Measurements from ENCODE around the gene SPTAN1. TPM values are rescaled to one million over a fixed set of nuclear protein-coding genes. Genes with fewer than 3 reads are reported as not detected.
"Not testable (repeated sequence)": the region's sequence is repeated elsewhere in the genome, so short reads cannot be mapped to it uniquely, and the experiment has no call there.

SPTAN1 gene
- total RNA-seq: 100 to 1,000 TPM; 189 to 307 (median 278) TPM

DNA sequence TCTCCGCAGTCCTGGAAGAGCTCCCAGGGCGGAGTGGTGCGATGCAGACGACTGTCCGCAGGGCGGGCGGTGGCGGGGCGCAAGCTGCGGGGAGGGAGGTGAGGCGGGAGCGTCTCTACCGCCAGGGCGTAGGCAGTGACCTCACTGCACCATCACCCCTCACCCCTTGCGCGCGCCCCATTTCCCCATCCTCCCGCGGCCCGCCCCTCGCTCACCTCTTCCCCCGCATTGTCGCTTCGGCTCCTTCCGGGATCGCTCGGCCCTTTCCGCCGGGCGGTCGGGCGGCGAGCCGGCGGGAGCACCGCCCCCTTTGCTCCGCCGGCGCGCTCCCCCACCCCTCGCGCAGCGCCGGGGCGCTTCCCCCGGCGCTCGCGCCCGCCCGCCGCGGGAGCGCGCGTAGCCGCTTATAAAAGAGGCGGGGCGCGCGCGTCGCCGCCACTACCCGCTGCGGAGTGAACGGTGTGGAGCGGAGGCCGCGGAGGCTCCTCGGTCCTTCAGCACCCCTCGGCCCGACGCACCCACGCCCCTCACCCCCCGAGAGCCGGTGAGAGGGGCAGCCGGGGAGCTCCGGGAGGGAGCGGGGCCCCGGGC is at the start of gene SPTAN1:
Gene SPTAN1, plus strand, starts transcription at position 435 of the 591 bp plus-strand sequence. CDS start 14,154 bp downstream, outside the sequence.
- intact Hi-C loops (cut with DNase I): no loop called here
- peak within 1 kb of the TSS; percentile 32 to 95 (median 83) for H3K4me3 ChIP-seq (replicated peaks in 1 of 3)
- 1% methylated on average over 32 to 35 of the region's 81 CpGs for WGBS, 2 donors
- TF ChIP-seq CTCF (IDR thresholded peaks at IDR 0.05) (peak in 3 of 6 experiments; percentile 13 to 24 (median 22)), POLR2A (IDR thresholded peaks at IDR 0.05) (peak; percentile 97 to 99)
- H3K27ac ChIP-seq: peak within 1 kb of the TSS; percentile 93 to 99 (median 99)
- peaks cover 49 to 56% of the 10 kb centered on the region in 2 donors for H3K4me1 ChIP-seq
- no peaks in the 10 kb centered on the region for H3K27me3 ChIP-seq
- no peaks in the 10 kb centered on the region for H3K9me3 ChIP-seq
- H3K36me3 ChIP-seq: no peaks in the 10 kb centered on the region
- DNase-seq: peak; percentile 83 to 87

DNA sequence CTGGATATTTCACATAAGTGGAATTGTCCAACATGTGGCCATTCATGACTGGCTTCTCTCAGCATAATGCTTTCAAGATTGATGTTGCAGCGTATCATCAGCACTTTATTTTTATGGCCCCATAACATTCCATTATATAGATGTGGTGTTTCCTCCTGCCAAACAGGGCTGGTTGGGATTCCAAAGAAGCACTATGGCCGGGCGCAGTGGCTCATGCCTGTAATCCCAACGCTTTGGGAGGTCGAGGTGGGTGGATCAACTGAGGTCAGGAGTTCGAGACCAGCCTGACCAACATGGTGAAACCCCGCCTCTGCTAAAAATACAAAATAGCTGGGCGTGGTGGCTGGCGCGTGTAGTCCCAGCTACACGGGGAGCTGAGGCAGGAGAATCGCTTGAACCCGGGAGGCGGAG is 49.0 kb upstream of the SPTAN1 start:
- H3K4me3 ChIP-seq (replicated peaks in 1 of 3); H3K27me3 ChIP-seq; H3K9me3 ChIP-seq; DNase-seq; H3K27ac ChIP-seq: not testable (repeated sequence)
- WGBS, 2 donors: 62 to 66% methylated on average over 14 of the region's 14 CpGs
- intact Hi-C loops (cut with DNase I): loop anchor here (10.0 kb wide), 1 partner anchor 49 kb away; the partner anchor contains the start of gene ODF2
- Histone ChIP-seq H3K36me3 (peaks cover 0 to 15% of the 10 kb centered on the region in 2 donors), H3K4me1 (peaks cover 2 to 11% of the 10 kb centered on the region in 2 donors)

GRCh38 chr9:128503870-128504269 is 48.5 kb upstream of the SPTAN1 start:
- Histone ChIP-seq H3K9me3 (no peaks in the 10 kb centered on the region), H3K4me3 (replicated peaks in 1 of 3) (peak overlapping the region in 1 of 3 donors; percentile 55), H3K36me3 (peaks cover 0 to 11% of the 10 kb centered on the region in 2 donors), H3K4me1 (peaks cover 2 to 11% of the 10 kb centered on the region in 2 donors), H3K27me3 (no peaks in the 10 kb centered on the region), H3K27ac (peak overlapping the region in 1 of 3 donors; percentile 50)
- WGBS, 2 donors: 20 to 21% methylated on average over 11 of the region's 11 CpGs
- intact Hi-C loops (cut with DNase I): loop anchor here (10.0 kb wide), 1 partner anchor 49 kb away; the partner anchor contains the start of gene ODF2
- DNase-seq: peak; percentile 27 to 31
- TF ChIP-seq POLR2A (IDR thresholded peaks at IDR 0.05) (no peak), CTCF (IDR thresholded peaks at IDR 0.05) (no peak)

GRCh38 chr9:128504485-128505413 is 47.6 kb upstream of the SPTAN1 start, which contains the start of gene GLE1:
Gene GLE1 (plus strand): TSS chr9:128504719. CDS start chr9:128504806, 87 bp downstream.
- TF ChIP-seq CTCF (IDR thresholded peaks at IDR 0.05): peak in 2 of 6 experiments; percentile 9 to 15
- peak; percentile 25 to 73 for TF ChIP-seq POLR2A (IDR thresholded peaks at IDR 0.05)

DNA sequence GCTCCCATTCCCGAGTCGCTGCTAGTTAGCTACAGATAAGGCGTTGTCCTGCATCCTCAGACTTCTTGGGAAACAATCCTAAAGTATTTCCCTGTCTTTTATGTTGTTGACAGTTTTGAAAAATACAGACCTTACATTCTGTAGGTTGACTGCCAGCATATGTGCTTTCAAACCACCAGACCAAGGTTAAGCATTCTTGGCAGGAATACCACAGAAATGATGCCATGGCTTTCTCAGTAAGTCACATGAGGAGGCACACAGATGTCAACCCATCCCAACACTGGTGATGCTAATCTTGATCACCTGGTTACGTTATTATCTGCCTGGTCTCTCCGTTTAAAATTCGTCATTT is 47.0 kb upstream of the SPTAN1 start:
- Histone ChIP-seq H3K9me3 (no peaks in the 10 kb centered on the region), H3K4me3 (replicated peaks in 1 of 3) (peak overlapping the region in 2 of 3 donors; percentile 55 to 87), H3K27me3 (no peaks in the 10 kb centered on the region), H3K27ac (no peak overlapping the region), H3K36me3 (peaks cover under 1 to 10% of the 10 kb centered on the region in 2 donors), H3K4me1 (peaks cover 2 to 11% of the 10 kb centered on the region in 2 donors)
- TF ChIP-seq CTCF (IDR thresholded peaks at IDR 0.05) (no peak), POLR2A (IDR thresholded peaks at IDR 0.05) (no peak)
- WGBS, 2 donors: 34 to 39% methylated on average over 6 of the region's 6 CpGs
- DNase-seq: no peak
- intact Hi-C loops (cut with DNase I): loop anchor here (10.0 kb wide), 1 partner anchor 51 kb away; the partner anchor contains the start of gene ODF2

More at GRCh38 chr9:128504485-128505413, 47.6 kb upstream of the SPTAN1 start, which contains the start of gene GLE1:
- peaks cover 2 to 11% of the 10 kb centered on the region in 2 donors for H3K4me1 ChIP-seq
- intact Hi-C loops (cut with DNase I): loop anchor here (10.0 kb wide), 1 partner anchor 50 kb away; the partner anchor contains the start of gene ODF2
- DNase-seq: peak; percentile 95 to 97
- no peaks in the 10 kb centered on the region for H3K27me3 ChIP-seq
- peaks cover 6 to 7% of the 10 kb centered on the region in 2 donors for H3K36me3 ChIP-seq
- WGBS, 2 donors: 0 to 1% methylated on average over 35 to 54 of the region's 64 CpGs
- no peaks in the 10 kb centered on the region for H3K9me3 ChIP-seq
- H3K4me3 ChIP-seq (replicated peaks in 1 of 3): peak within 1 kb of the TSS; percentile 55 to 87 (median 78)
- peak within 1 kb of the TSS in 2 of 3 donors; percentile 14 to 50 for H3K27ac ChIP-seq

DNA sequence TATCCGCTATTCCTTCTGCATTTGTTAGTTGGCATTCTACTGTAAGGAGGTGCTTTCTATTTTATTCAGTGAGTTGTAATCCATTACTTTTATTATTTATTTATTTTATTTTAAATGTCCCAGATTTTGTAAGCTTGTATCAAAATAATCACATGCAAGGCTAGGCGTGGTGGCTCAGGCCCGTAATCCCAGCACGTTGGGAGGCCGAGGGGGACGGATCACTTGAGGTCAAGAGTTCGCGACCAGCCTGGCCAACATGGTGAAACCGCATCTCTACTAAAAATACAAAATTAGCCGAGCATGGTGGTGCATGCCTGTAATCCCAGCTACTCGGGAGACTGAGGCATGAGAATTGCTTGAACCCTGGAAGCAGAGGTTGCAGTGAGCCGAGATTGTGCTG is 46.5 kb upstream of the SPTAN1 start:
- not testable (repeated sequence) for DNase-seq; H3K4me3 ChIP-seq (replicated peaks in 1 of 3); H3K9me3 ChIP-seq; H3K27ac ChIP-seq; H3K27me3 ChIP-seq
- Histone ChIP-seq H3K36me3 (peaks cover 2 to 10% of the 10 kb centered on the region in 2 donors), H3K4me1 (peaks cover 2 to 11% of the 10 kb centered on the region in 2 donors)
- 82 to 87% methylated on average over 12 of the region's 12 CpGs for WGBS, 2 donors
- intact Hi-C loops (cut with DNase I): loop anchor here (10.0 kb wide), 1 partner anchor 51 kb away; the partner anchor contains the start of gene ODF2
